GM19328 (cell line): Measurements from ENCODE around the gene C2.

Experiments used
- ATAC-seq: cut with Tn5 transposase; IDR thresholded peaks from one replicate; pipeline ENCODE4 v1.9.1; 2021; ENCODE audit warnings: mild to moderate bottlenecking, moderate library complexity; ENCODE audit not compliant: unreplicated experiment

The C2 gene

GRCh38 chr6:31927242-31927862 is at the start of gene C2:
TSS of gene C2 (plus strand) at chr6:31927717. CDS start at chr6:31927753, 36 bp downstream.
- no peak for ATAC-seq

- no peak for ATAC-seq
Measured at GRCh38 chr6:31878222-31878621, 49.3 kb upstream of the C2 start.

- no peak for ATAC-seq
Measured at GRCh38 chr6:31878726-31879125, 48.8 kb upstream of the C2 start, which contains the start of gene SLC44A4. TSS of gene SLC44A4 (minus strand) at chr6:31878997. CDS start at chr6:31878980, 17 bp downstream.

- ATAC-seq = no peak
Measured at GRCh38 chr6:31879143-31879542, 48.4 kb upstream of the C2 start.

GRCh38 chr6:31879901-31880300 is 47.6 kb upstream of the C2 start:
- no peak for ATAC-seq

- no peak for ATAC-seq
Measured at GRCh38 chr6:31880616-31881015, 46.9 kb upstream of the C2 start.

GRCh38 chr6:31881136-31881859 is 46.2 kb upstream of the C2 start:
- ATAC-seq = no peak

GRCh38 chr6:31882344-31882743 is 45.2 kb upstream of the C2 start:
- ATAC-seq = no peak

GRCh38 chr6:31883676-31884075 is 43.8 kb upstream of the C2 start:
- ATAC-seq = no peak

- ATAC-seq = no peak
Measured at GRCh38 chr6:31884528-31885035, 42.9 kb upstream of the C2 start.

GRCh38 chr6:31886541-31886991 is 41.0 kb upstream of the C2 start:
- no peak for ATAC-seq

- ATAC-seq = no peak
Measured at GRCh38 chr6:31887173-31888007, 40.1 kb upstream of the C2 start.

GRCh38 chr6:31888276-31889258 is 39.0 kb upstream of the C2 start:
- no peak for ATAC-seq

GRCh38 chr6:31889331-31889972 is 38.1 kb upstream of the C2 start:
- no peak for ATAC-seq

GRCh38 chr6:31892821-31893220 is 34.7 kb upstream of the C2 start:
- ATAC-seq = no peak

GRCh38 chr6:31896493-31896855 is 31.0 kb upstream of the C2 start:
- ATAC-seq = no peak

GRCh38 chr6:31896856-31897611 is 30.5 kb upstream of the C2 start:
- no peak for ATAC-seq

GRCh38 chr6:31897612-31898382 is 29.7 kb upstream of the C2 start, which contains the start of gene EHMT2:
TSS of gene EHMT2 (minus strand) at chr6:31897698. CDS start at chr6:31897677, 21 bp downstream.
- peak; percentile 48 for ATAC-seq
